Activated naive CD4-positive, alpha-beta T cell treated with Interleukin-2 at 50 U/mL for 16 hours (primary cell): ENCODE data around the gene GABBR2.

Source experiments
- DNase-seq: peaks from one replicate; pipeline ENCODE4 v3.0.0-alpha.2; 2020

The GABBR2 gene

DNA sequence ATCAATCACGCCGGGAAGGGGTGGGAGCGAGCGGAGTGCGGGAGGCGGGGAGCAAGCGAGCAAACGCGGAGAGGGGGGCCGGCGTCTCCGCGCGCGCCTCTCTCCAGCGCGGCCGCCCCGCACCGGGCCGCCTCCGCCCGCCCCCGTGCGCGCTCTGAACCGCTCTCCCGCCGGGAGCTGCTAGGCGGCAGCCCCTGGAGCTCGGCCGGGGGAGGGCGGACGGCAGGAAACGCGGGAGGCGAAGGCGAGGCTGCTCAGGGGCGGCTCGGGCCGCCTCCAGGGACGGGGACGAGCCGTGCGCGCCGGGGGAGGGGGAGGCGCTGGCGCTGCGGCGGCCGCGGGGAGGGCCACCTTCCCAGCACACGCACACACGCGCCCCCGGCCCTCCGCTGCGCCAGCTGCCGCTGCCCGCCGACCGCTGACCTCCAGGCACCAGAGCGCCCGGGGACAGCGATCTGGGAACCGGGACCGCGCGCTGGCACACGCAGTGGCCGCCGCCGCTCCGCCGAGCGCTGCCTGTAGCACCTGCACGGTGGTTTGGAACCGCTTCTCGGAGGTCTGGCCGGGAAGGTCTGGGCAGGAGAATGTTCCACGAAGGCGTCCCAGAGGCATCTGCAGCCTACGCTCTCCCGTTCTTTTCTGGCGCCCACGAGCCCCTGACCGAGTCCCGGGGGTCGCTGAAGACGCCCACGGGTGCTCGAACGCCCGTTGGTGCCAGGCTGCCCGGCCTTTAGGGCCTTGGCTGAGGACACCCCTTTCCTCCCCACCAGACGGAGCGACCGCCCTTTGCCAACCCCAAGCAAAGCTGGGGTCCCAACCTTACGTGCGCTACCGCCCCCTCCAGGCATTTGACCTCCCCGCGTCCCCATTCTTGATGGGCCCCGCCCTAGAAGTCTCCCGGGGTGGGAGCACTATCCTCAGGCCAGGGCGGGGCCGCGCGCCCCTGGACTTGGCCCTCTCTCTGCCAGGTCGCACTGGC is at the start of gene GABBR2:
Gene GABBR2, minus strand, starts transcription at position 3 of the 979 bp plus-strand sequence. CDS start 198 bp downstream, outside the sequence.
- DNase-seq = no peak

DNA sequence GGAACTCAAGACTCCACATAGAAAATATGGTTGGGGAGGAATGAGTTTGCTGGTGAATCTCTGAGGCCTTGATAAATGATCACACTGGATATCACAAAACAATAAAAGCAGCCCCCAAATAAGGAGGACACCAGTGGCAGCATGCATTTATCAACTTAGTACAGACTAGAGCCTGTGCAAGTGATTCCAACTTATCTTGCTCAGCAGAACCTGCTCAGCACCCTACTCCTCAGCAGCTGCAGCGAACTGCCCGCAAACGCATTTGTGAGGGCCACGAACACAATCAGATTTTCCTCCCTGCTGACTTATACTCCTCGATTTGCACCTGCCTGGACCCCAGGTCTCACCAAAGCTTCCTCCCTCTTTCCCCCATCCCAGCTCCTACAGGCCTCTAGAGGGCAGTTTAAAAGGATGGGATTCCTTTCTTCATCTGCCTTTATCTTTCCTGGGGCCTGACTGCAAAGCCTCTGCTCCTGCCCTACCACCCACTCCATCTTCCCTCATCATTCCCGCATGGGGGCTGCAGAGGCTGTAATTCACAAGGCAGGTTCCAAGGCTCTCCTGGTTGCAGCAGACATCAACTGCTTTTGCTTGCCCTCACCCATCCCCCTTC is 46.4 kb upstream of the GABBR2 start:
- DNase-seq = no peak

DNA sequence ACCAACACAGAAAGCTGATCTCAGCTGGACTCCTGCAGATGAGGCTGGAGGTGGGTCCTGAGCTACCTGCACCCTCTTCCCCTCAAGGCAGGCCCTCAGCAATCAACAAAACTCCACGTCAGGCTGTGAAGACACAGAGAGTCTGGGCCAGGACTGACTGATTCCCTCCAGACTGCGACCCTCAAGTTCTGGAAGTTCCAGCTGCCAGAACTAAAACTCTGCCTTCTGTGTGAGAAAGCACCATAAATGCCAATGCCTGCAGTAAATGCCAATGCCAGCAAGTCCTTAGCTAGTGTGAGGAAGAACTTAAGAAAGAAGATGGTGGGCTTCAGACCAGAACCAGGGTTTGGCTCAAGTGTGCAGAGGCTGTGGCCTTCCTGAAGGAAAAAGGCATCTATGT is 42.5 kb upstream of the GABBR2 start:
- DNase-seq = no peak

DNA sequence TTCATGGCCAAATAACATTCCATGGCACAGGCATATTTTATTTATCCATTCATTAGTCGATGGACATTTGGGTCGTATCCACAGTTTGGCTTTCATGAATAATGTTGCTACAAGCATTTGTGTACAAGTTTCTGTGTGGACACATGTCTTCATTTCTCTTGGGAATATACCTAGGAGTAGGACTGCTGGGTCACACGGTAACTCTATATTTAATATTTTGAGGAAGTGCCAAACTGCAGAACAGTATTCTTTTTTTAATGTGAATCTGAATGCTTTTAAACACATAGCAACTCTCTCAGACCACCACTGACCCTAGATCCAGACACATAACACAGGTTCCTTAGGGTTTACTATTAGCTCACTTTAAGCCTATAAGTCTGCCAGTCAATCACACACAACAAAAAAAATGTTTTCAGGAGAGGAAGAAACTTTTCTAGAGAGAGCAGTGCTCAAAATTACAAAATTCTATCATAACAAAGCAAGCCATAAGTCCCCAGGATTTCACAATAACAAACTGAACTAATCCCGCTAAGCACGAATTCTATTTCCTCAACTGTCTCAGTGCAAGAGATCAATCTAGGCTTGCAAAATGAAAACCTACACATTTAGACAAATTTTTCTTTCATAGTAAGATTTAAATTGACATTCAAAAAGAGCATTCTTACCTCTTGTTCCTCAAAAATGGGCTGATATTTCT is 41.8 kb upstream of the GABBR2 start:
- DNase-seq = no peak

DNA sequence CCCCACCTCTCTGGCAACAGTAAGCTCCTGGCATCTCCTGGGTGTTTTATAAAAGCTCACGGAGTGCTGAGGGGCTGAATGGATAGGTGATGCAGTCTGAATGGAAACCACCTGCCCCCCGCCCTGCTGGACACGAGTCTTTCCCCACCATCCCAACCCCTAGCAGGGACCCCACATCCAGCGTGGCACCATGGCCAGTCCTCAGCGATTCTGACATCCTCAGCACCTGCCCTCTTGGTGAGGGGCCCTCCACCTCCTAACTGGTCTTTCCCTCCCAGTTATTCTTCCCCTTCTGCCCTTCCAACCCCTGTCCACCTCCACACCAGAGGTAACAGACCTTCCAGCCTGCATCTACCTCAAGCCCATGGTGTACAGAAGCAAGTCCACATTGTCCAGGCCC is 38.7 kb upstream of the GABBR2 start:
- DNase-seq = no peak

DNA sequence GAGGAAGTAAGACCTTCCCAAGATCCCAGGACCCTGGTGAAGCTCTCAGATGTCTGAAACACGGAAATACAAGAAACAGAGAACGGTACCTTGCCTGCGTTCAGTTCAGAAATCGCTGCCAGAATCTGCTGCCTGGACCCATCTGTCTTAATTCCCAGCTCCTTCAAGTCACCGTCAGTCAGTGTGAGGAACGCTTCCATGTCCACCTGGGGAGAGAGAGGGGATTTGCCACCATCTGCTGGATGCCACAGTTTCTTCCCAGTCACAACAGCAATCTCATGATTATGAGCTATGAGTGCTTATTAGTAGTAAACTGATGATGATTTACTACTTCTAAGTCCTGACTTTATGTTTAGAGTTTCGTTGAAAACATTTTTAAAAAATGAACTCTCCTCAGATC is 36.7 kb upstream of the GABBR2 start:
- DNase-seq = no peak

DNA sequence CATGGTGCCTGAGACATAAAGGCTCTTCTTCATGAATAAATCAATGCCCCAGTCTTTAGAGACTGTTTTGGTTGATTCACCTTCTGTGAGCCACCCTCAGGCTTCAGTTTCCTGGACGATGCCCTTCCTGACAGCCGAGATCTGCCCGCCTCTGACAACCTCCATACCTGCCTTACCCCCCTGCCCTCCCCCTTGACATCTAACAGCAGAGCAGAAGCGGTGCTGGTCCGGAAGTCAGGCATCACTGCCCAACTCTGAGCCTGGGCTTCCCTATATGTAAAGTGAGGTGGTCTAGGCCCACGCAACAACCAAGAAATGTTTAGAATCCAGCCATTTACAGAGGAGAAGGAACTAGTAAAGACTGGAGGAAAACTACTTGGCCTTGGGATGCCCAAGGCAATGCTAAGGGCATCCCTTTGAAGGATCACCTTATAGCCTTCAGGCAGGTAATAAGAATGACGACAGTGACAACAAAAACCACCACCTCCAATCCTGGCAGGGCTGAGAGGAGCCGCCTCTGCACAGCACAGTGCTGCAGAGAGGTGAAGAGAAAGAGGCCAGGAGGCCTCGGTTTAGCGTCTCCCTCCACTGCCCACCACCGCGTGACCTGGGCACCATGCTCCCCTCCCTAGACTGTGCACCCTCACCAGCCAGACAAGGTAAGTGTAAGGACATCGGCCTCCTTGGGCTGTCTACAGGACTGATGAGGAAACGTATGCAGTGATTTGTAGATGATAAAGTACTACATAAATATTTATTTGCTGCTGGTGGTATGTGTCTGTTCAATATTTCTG is 35.3 kb upstream of the GABBR2 start:
- no peak for DNase-seq

DNA sequence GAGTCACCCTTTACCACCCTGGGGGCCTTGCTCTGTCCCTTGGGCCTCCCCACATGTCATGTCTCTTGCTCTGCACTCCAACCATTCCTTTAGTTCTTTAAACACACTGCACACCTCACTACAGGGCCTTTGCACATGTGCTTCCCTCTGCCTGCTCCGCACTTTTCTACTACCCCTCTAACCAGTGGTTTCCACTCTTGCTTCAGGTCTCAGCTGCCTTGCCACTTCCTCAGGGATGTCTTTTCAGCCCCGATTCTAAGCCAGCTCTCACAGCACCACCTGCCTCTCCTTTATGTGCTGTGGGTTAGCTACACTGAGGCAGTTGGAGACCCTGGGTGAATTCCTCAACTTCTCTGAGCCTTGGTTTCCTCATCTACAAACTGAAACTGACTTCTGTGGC is 34.6 kb upstream of the GABBR2 start:
- DNase-seq = no peak

DNA sequence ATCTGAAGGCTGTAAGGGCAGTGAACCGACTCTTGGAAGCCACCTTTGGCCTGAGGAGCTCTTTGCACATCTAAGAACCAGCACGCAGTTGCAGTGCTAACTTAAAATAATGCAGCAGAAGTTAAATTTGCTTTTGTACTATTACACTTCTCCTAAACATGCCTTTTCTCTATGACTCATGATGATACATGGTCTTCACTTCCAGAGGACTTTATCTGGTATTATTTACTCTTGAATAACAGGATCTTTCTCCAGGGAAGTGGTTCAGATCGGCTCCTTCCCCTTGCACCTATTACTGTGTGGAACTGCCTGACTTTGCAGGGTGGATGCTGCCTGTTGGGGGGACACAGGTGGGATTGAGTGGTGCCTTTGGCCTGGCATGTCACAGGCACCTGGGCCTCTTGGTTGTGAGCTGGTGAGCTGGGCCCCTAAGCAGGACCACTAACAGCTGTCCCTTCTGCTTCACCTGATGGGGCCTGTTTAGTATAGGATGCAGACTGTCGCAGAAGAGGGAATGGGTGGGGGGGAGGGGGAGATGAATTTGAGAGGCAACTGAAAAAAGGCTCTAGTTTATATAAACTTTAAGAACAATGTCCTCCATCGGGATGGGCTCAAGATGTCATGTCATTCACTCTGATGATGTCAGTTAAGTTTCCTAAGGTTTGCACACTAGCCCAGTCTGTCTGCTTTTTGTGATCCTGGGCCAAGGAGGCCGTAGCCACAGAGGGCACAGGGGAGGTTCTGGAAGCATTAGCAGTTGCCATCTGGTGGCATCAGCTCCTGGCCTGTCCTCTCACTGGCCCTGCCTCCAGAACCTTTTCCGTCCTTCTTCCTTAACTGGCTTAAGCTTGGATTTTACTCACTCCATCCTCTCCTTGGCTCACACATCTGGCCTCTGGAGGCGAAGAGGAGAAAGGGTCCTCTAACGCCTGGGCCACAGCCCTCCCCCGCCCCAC is 33.9 kb upstream of the GABBR2 start:
- DNase-seq = no peak

DNA sequence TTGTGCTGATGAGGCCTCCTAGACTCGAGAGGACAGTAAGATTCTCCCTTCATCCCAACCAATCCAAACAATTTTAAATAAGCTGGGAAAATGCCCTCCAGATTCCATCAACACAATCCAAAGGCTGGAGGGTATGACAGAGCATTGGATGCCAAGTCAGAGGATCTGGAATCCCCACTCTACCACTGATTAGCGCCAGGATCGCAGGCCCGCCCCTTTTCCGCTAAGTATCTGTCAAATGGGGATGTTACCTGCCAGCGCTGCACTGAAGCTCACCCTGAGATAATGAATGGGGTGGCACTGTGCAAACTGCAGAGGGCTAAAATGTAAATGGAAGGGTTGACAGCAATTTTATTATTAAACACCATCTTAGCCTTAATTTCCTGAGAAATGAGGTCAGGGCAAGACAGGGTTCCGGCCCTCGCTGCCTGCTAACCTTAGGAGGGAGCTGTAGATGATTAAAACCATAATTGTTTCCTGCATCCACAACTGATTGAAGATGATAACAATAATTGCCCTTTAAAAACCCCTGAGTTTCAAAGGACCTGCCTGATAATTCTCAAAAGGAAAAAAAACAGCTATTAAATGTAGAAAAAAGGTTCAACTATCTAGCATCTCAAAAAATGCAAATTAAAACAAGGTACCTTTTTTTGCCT is 31.6 kb upstream of the GABBR2 start:
- no peak for DNase-seq

DNA sequence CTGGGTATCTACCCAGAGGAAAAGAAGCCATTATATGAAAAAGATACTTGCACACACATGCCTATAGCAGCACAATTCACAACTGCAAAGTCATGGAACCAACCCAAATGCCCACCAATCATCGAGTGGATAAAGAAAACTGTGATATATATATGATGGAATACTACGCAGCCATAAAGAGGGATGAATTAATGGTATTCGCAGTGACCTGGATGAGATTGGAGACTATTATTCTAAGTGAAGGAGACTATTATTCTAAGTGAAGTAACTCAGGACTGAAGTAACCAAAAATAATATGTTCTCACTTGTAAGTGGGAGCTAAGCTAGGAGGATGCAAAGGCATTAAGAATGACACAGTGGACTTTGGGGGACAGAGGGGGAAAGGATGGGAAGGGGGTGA is 30.0 kb upstream of the GABBR2 start:
- DNase-seq = no peak

DNA sequence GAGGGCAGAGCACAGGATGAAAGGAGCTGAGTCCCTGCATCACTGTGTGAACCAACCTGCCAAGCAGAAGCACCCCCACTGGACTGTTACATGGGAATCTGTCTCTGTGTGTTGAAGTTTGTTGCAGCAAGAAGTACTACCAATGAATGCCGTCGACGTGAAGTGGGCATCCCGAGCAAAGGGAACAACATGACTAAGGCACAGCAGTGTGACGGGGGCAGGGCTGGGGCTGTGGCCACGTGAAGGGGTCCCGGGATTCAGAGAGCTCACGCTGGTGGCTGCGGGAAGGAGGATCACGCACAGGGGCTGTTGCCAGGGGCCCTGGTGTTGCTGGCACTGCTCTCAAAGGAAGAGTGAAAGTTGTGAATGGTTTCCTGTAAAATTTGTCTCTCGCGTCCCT is 27.5 kb upstream of the GABBR2 start:
- DNase-seq = no peak

DNA sequence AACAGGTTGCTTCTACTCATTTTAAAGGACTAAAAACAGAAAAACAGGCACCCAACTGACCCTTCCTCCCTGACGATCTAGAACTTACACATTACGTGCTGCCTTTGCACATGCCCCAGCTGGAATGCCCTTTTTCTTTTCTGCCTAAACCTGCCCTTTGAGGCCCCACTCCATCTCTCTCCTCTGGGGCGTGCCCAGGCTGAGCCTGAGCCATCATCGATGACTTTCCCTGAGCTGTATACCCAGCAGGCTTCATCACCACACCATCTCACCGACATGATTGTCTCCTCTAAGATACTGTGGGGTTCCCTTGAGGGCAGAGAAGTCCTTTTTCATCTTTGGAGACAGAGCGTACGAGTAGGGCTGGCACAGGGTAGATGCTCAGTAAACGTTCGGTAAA is 24.1 kb upstream of the GABBR2 start:
- no peak for DNase-seq

DNA sequence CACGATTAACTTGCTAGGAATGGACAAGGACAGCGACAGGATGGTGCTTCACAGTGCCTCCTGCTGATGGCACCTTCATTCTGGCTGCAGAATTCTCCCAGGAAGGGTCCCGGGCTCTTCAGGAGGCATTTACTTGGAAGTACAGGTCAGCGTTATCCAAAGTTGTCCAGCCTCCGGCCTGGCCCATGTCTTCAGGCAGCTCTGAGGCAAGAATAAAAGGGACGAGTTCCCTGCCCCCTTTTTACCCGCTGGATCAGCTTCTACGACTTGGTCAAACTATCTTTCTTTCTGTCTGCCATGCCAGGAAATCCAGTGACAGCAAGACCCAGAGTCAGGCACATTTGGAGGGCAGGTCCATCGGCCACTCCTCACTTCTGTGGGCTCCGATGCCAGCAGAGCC is 23.4 kb upstream of the GABBR2 start:
- no peak for DNase-seq

DNA sequence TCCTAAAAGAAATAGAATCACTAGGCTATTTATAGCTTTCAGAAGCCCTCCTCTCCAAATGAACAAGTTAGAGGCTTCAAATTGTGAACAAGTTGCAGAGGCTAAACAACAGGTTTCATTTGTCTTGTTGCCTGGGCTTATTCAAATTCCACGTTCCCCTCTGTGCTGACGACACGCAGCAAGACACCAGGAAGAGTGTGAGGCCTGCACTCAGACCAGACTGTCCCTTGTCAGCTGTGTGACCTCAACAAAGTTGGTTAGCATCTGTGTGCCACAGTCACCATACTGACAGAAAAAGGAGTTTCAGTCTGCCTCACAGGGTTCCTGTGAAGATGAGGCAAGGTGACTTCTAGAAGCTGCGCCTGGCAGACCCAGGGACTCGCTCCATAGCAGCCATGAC is 22.1 kb upstream of the GABBR2 start:
- DNase-seq = no peak

DNA sequence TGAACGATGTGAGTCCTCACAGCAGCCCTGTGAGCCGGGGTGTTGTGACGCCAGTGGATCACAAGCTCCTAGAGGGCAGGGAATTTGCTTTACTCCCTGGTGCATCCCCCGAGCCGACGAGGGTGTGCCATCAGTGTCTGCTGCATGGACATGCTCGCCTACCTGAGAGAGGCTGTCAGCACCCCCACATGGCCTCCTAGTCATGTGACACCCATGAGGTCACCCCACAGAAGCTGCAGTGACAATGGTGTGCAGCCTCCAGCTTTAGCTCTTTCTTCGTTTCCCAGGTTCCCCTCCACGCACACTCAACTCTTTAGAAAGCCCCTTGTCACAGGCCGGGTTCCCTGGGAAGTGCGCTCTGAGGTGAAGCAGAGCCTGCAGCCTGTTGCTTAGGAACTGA is 19.8 kb upstream of the GABBR2 start:
- no peak for DNase-seq

DNA sequence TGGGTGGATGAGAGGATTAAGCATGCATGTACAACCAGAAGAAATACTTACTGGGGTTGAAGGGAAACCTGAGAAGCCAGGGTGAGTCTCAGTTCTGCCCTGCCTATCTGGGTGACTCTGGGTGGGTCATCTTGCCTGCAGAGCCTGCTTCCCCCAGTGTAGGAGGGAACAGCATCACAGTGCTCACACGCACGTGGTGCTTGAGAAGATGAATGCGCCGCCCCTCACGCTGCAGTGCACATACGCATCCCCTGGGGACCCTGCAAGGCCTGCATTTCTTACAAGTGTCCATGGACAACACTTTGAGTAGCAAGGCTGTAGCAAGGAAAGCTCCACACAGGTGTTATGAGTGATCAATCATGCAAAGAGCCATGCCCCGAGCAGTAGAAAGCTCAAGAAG is 18.7 kb upstream of the GABBR2 start:
- DNase-seq = no peak

DNA sequence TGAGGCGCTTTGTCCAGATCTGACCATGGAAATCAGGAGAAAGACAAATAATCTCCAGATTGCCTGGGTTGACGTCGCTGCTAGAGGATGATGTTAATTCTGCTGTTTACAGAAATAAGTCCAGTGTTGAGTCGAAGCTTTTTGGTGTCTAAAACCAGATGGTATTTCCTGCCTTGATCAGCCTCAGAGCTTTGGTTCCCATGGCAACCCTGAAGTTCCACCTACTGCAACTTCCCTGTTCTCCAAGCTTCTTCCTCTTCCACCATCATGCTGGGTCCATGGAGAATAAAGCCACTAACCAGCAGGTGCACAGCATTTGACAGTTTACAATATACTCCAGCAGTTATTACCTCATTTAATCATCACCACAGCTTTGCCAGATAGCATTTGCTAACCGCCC is 18.0 kb upstream of the GABBR2 start:
- DNase-seq = no peak

DNA sequence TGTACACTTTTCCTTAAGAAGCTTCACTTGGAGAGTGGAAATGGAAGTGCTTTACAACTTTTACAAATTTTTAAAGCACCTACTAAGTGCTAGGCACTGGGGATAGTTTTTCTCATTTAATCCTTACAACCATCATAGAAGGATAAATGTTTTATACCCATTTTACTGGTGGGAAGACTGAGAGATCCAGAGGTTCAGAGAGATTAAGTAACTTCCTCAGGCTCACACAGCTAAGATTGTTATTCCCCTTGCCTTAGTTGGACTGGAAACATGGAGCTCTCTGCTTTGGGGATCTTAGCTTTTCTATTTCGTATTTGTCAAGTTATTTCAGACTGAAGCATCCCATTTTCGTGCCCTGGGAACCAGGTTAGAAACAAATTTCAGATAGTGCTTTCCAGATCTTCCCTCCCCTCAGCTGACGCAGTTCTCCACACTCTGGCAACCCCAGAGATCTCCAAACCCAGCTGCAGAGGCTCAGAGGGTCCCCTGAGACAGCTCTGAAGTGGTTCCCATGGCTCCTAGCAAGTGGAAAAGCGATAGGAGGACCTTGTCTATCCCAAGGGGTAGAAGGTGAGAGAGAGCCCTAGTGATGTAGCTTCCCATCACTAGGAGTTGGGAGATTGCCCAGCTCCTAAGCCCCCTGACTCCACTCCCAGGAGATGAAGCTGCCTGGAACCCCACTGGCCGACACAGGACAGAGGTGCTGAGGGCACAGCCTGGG is 16.2 kb upstream of the GABBR2 start:
- DNase-seq = no peak

DNA sequence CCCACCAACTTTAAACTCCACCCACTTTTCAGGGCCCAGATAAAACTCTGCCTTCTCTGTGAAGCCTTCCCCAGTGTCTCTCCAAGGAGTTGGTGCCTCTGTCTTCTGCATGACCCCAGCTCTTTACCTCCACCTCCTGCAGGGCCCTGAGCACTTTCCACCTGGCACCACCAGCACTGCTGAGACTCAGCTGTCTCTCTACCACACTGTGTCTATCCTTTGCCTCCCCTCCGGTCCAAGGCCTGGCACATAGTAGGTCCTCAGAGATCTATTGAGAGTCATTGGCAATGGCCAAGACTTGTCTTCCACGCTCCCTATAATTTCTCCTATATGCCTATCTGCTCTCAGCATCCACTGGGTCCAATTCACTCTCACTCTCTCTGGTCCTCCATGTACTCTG is 12.9 kb upstream of the GABBR2 start:
- no peak for DNase-seq

DNA sequence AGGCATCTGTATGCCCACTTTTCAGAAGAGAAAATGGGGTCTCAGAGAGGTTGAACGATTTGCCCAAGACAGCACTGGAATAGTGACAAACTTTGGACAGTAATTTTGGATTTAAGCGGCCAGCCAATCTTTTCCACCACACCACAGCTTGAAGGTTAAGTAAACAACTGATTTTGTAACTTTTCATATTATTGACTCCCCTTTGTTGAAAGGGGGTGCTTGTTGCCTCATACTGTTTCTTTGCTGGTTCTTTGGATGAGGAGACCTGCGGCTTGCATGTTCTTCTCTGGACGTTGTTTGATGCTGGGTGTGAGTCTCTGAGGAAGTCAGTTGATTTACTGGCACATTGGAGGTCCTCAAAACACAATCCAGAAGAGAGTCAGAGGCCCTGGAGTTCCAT is 11.7 kb upstream of the GABBR2 start:
- no peak for DNase-seq
